Progenitor cell of endocrine pancreas (in vitro differentiated cells): Measurements from ENCODE around the gene MCFD2. TPM values are rescaled to one million over a fixed set of nuclear protein-coding genes. Genes with fewer than 3 reads are reported as not detected.

ENCODE experiments used
- DNase-seq: peaks from one replicate; pipeline ENCODE4 v3.0.0; 2021; ENCODE audit warnings: low spot score; ENCODE audit not compliant: unreplicated experiment
- H3K27ac Mint-ChIP-seq: 2 replicates; pipeline ENCODE4 v1.8.0; 2021; ENCODE audit warnings: mild to moderate bottlenecking, moderate library complexity, mixed read lengths
- H3K27me3 Mint-ChIP-seq: 2 replicates; pipeline ENCODE4 v1.8.0; 2021; ENCODE audit warnings: mixed read lengths
- H3K36me3 Mint-ChIP-seq: 2 replicates; pipeline ENCODE4 v1.8.0; 2022; ENCODE audit warnings: mixed read lengths; ENCODE audit not compliant: insufficient read depth
- H3K4me1 Mint-ChIP-seq: 2 replicates; pipeline ENCODE4 v1.8.0; 2021; ENCODE audit warnings: low read depth, mixed read lengths
- H3K4me3 Mint-ChIP-seq: 2 replicates; pipeline ENCODE4 v1.8.0; 2021; ENCODE audit warnings: low read depth, mild to moderate bottlenecking, moderate library complexity, mixed read lengths
- H3K9me3 Mint-ChIP-seq: 2 replicates; pipeline ENCODE4 v1.8.0; 2021; ENCODE audit warnings: low read depth, mixed read lengths
- CTCF ChIP-seq: fragments of 200-600 bp; sonication (generic); IDR thresholded peaks from one replicate; pipeline ENCODE4 v1.5.0; 2021; ENCODE audit warnings: antibody characterized with exemption, mild to moderate bottlenecking; ENCODE audit not compliant: unreplicated experiment
- total RNA-seq: library from RNA; stranded (reverse); gene quantifications from 2 replicates; pipeline ENCODE4 v1.2.1, GENCODE V29; 2021

Gene MCFD2
- total RNA-seq, 1 donor from 2014 or later: 72.9 TPM

GRCh38 chr2:46962751-46963150 lies 47.1 kb upstream of the MCFD2 start:
- no peaks in the 10 kb centered on the region for H3K4me1 Mint-ChIP-seq
- no peaks in the 10 kb centered on the region for H3K27me3 Mint-ChIP-seq
- TF ChIP-seq CTCF: no peak
- no peak overlapping the region for H3K4me3 Mint-ChIP-seq
- DNase-seq: no peak
- peaks cover 3% of the 10 kb centered on the region for H3K36me3 Mint-ChIP-seq
- no peaks in the 10 kb centered on the region for H3K9me3 Mint-ChIP-seq
- no peak overlapping the region for H3K27ac Mint-ChIP-seq

- H3K36me3 Mint-ChIP-seq: peaks cover 6% of the 10 kb centered on the region
- no peaks in the 10 kb centered on the region for H3K27me3 Mint-ChIP-seq
- H3K4me1 Mint-ChIP-seq: no peaks in the 10 kb centered on the region
- no peak for TF ChIP-seq CTCF
- no peak overlapping the region for H3K4me3 Mint-ChIP-seq
- DNase-seq: no peak
- H3K27ac Mint-ChIP-seq: no peak overlapping the region
- no peaks in the 10 kb centered on the region for H3K9me3 Mint-ChIP-seq
Observed at GRCh38 chr2:46960618-46961017, 45.0 kb upstream of the MCFD2 start.

DNA sequence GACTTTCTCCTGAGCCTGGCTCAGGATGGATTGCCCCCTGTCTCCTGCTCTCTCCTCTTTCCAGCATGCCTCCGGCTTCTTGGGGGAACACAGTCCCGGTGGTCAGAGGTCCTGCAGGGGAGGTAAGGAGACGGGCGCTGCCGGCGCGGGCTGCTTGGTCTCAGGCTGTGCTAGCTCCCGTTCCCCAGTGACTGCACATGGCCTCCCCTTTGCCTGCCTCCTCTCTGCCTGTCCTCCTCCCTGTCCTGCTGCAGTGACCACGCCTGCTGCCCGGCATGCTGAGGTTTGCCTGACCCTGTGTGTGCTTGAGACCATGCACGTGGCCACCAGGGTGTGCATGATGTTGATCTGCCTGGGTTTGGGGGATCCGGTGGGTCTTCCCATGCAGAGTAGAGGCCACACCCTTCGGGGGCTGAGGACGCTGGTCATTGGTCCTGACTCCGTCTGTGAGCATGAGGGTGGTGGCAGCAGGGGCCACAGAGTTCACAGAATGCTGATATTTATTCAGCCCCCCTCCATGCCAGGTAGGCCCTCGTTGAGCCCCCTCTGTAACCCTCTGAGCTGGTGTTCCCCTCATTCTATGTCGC lies 42.9 kb upstream of the MCFD2 start:
- Mint-ChIP-seq H3K27me3 (no peaks in the 10 kb centered on the region), H3K4me3 (no peak overlapping the region), H3K9me3 (no peaks in the 10 kb centered on the region), H3K27ac (no peak overlapping the region), H3K36me3 (peaks cover 14% of the 10 kb centered on the region), H3K4me1 (peaks cover 7% of the 10 kb centered on the region)
- no peak for DNase-seq
- no peak for TF ChIP-seq CTCF

DNA sequence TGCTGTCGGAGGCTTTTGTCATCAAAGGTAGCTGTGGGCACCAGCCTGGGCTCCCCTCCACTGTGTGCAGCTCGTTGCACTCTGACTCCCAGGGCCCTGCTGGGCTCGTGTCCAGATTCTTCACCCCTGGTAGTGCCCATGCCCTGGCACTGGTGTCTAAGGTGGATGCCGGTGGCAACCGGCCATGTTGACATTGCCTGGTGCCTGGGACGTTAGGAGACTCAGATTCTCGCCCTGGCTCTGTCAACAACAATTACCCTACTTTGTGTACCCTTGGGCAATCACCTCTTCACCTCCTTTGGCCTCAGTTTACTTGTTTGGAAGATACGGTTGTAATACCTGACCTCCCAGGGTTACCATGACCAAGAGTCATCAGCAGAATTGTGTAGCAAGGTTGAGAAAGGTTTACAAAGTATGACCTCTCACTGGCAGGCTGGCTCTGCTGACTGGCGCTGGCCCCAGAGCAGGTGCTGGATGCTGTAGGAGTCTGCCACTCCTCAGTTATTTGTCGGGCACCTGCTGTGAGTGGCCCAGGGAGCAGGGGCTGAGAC lies 41.5 kb upstream of the MCFD2 start:
- no peak for DNase-seq
- no peaks in the 10 kb centered on the region for H3K27me3 Mint-ChIP-seq
- H3K9me3 Mint-ChIP-seq: no peaks in the 10 kb centered on the region
- H3K36me3 Mint-ChIP-seq: peaks cover 14% of the 10 kb centered on the region
- H3K4me1 Mint-ChIP-seq: peaks cover 7% of the 10 kb centered on the region
- H3K27ac Mint-ChIP-seq: no peak overlapping the region
- no peak for TF ChIP-seq CTCF
- no peak overlapping the region for H3K4me3 Mint-ChIP-seq

GRCh38 chr2:46955764-46956163 lies 40.2 kb upstream of the MCFD2 start:
- Mint-ChIP-seq H3K9me3 (no peaks in the 10 kb centered on the region), H3K36me3 (peaks cover 16% of the 10 kb centered on the region), H3K4me3 (no peak overlapping the region), H3K4me1 (peaks cover 7% of the 10 kb centered on the region), H3K27me3 (no peaks in the 10 kb centered on the region), H3K27ac (peak overlapping the region; percentile 68)
- no peak for TF ChIP-seq CTCF
- no peak for DNase-seq
